NCI-H1436 (cell line): ENCODE measurements around the gene DHX32.
"Not testable (repeated sequence)": the region's sequence is repeated elsewhere in the genome, so short reads cannot be mapped to it uniquely, and the experiment has no call there.

Experiments used
- DNase-seq: peaks from one replicate; lab custom pipeline; 2025; lab: John Stamatoyannopoulos, UW

DHX32 gene, protein sequence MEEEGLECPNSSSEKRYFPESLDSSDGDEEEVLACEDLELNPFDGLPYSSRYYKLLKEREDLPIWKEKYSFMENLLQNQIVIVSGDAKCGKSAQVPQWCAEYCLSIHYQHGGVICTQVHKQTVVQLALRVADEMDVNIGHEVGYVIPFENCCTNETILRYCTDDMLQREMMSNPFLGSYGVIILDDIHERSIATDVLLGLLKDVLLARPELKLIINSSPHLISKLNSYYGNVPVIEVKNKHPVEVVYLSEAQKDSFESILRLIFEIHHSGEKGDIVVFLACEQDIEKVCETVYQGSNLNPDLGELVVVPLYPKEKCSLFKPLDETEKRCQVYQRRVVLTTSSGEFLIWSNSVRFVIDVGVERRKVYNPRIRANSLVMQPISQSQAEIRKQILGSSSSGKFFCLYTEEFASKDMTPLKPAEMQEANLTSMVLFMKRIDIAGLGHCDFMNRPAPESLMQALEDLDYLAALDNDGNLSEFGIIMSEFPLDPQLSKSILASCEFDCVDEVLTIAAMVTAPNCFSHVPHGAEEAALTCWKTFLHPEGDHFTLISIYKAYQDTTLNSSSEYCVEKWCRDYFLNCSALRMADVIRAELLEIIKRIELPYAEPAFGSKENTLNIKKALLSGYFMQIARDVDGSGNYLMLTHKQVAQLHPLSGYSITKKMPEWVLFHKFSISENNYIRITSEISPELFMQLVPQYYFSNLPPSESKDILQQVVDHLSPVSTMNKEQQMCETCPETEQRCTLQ

GRCh38 chr10:125881192-125881591, at the start of gene DHX32:
DHX32 (minus strand) TSS chr10:125881292; CDS start chr10:125880824, 468 bp downstream.
- no peak for DNase-seq

- DNase-seq = no peak
Measured at GRCh38 chr10:125929618-125930017, 48.5 kb upstream of the DHX32 start.

- DNase-seq = no peak
Measured at GRCh38 chr10:125928928-125929585, 48.0 kb upstream of the DHX32 start.

GRCh38 chr10:125927265-125927664, 46.2 kb upstream of the DHX32 start:
- not testable (repeated sequence) for DNase-seq

GRCh38 chr10:125926247-125926646, 45.2 kb upstream of the DHX32 start:
- no peak for DNase-seq

GRCh38 chr10:125925262-125925834, 44.3 kb upstream of the DHX32 start:
- DNase-seq = no peak

DNA sequence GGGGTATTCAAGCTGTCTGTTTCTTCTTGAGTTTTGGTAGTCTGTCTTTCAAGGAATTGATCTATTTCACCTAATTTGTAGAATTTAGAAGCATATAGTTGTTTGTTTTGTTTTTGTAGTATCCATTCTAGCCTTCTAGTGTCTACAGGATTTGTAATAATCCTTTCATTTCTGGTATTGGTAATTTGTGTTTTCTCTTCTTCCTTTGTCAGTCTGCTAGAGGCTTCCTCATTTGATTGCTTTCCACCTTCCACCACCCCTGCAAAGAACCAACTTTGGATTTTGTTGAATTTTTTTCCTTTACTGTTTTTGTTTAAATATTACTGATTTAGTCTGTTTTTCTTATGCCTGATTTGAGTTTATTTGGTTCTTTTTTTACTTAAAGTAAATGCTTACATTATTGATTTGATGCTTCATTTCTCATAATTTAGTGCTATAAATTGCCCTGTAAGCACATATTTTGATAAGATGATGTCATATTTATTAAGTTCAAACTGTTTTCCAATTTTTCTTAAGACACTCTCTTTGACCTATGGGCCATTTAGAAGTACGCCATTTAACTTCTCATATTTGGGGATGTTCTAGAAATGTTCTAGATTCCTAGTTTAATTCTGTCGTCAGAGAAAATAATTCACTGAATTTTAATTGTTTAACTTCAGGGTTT, 40.7 kb upstream of the DHX32 start:
- not testable (repeated sequence) for DNase-seq

- not testable (repeated sequence) for DNase-seq
Measured at GRCh38 chr10:125917704-125918361, 36.7 kb upstream of the DHX32 start.

DNA sequence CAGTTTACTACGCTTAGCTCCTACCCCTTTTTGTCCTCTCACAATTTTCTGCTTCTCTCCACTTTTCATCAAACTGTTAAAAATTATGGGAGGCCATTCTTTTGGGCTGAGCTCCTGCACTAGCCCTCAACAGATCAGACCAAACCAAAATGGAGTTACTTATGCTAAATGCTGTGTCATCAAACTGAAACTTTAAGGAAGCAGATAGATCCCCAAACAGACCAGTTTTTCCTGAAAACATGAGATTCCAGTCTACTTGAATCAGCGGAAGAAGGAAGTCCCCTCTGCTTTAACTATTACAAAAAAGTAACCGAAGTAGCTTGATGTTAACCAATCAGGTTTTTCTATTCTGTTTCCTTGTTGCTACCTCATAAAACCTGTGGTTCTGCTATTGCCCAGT, 35.9 kb upstream of the DHX32 start:
- DNase-seq = no peak

GRCh38 chr10:125913277-125913676, 32.2 kb upstream of the DHX32 start:
- DNase-seq = not testable (repeated sequence)

GRCh38 chr10:125911990-125912389, 30.9 kb upstream of the DHX32 start:
- no peak for DNase-seq

GRCh38 chr10:125911145-125911544, 30.1 kb upstream of the DHX32 start:
- DNase-seq = no peak

- not testable (repeated sequence) for DNase-seq
Measured at GRCh38 chr10:125909491-125909890, 28.4 kb upstream of the DHX32 start.

DNA sequence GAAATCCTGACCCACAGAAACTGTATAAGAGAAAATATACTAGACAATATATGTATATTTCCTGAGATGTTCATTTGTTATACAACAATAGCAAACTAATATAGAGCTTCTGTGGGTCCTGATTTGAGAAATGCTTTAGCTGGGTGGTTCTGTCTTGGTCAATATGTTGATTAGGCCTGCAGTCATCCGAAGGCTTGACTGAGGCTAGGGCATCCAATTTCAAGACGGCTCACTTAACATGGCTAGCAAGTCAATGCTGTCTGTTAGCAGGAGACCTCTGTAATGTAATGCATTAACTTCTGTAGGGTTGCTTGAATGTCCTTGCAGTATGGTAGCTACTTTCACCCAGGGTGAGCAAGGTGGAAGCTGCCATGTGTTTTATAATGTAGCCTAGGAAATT, 27.7 kb upstream of the DHX32 start:
- not testable (repeated sequence) for DNase-seq

- not testable (repeated sequence) for DNase-seq
Measured at GRCh38 chr10:125907598-125907997, 26.5 kb upstream of the DHX32 start.

DNA sequence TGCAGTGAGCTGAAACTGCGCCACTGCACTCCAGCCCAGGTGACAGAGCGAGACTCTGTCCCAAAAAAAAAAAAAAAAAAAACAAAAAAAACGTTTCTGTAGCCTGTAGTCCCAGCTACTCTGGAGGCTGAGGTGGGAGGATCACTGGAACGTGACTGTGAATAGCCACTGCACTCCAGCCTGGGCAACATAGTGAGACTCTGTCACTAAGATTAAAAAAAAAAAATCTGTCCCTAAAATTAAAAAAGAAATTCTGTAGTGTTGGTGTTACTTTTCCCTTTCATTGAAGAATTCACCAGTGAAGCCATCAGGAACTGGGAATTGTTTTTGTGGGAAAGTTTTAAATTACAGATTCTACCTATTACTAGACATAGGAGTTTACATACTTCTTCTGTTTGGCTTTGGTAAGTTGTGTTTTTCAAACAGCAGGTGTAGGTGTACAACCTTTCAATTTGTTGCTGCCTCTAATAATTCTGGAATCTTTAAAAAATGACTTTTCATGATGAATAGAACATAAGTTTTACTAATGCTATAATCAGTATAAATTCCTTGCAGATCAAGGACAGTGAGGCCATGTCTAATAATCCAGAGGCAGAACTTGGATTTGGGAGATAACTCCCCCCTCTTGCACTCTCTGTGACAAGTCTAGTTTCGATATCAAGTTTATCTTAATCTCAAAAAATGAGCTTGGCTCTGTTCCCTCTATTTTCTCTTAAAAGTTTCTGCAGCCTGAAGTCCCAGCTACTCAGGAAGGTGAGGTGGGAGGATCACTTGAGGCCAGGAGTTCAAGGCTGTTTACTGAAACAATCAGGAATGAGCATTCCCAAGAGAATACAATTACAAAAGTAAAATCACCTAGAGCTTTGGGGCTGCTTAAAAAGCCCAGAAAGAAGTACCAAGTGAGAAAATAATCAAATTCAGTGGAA, 24.2 kb upstream of the DHX32 start:
- DNase-seq = not testable (repeated sequence)

GRCh38 chr10:125903135-125903640, 22.1 kb upstream of the DHX32 start:
- DNase-seq = not testable (repeated sequence)

DNA sequence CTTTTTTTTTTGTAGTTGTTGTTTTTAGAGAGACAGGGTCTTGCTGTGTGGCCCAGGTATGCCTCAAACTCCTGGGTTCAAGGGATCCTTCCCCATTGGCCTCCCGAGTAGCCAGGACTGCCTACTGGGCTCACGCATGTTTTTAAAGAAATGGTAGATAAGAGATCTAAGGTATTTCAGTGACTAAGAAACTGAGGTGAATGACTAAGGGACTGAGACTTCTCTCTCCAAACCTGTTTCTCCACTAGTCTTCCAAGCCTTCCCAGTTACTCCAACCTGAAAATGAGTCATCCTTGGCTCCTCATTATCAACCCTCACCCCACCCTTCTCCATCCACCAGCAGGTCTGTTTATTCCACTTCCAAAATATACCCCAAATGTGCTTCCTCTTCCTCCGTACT, 19.9 kb upstream of the DHX32 start:
- not testable (repeated sequence) for DNase-seq

- DNase-seq = not testable (repeated sequence)
Measured at GRCh38 chr10:125897317-125897716, 16.2 kb upstream of the DHX32 start.
